AG04449 (cell line): ENCODE results near the gene WDR48.

ENCODE experiments used
- CTCF ChIA-PET: fragments of 350-600 bp; formaldehyde crosslinking; extraction: SDS; loops from one replicate; lab custom pipeline; 2021; ENCODE audit warnings: antibody characterized with exemption; lab: Yijun Ruan, JAX
- POLR2A ChIA-PET: fragments of 400-600, 350-600 bp; formaldehyde crosslinking; extraction: SDS; loops from one replicate; lab custom pipeline; 2020; ENCODE audit warnings: antibody characterized with exemption, inconsistent platforms; lab: Yijun Ruan, JAX
- DNase-seq: peaks from one replicate; pipeline ENCODE4 v3.0.0-alpha.2; 2010; ENCODE audit warnings: low read depth, low spot score
- H3K4me3 ChIP-seq: 2 replicates; pipeline ENCODE4 v1.5.1; 2011; ENCODE audit warnings: low read depth, mild to moderate bottlenecking, control low read depth, low read length
- TF ChIP-seq, protein P1 (sequence below): IDR thresholded peaks from one replicate; pipeline ENCODE4 v1.5.1; 2011; ENCODE audit warnings: mild to moderate bottlenecking, moderate library complexity, low read length, control low read depth, inconsistent platforms; ENCODE audit not compliant: insufficient read depth; ENCODE audit errors: missing control alignments

WDR48 gene

DNA sequence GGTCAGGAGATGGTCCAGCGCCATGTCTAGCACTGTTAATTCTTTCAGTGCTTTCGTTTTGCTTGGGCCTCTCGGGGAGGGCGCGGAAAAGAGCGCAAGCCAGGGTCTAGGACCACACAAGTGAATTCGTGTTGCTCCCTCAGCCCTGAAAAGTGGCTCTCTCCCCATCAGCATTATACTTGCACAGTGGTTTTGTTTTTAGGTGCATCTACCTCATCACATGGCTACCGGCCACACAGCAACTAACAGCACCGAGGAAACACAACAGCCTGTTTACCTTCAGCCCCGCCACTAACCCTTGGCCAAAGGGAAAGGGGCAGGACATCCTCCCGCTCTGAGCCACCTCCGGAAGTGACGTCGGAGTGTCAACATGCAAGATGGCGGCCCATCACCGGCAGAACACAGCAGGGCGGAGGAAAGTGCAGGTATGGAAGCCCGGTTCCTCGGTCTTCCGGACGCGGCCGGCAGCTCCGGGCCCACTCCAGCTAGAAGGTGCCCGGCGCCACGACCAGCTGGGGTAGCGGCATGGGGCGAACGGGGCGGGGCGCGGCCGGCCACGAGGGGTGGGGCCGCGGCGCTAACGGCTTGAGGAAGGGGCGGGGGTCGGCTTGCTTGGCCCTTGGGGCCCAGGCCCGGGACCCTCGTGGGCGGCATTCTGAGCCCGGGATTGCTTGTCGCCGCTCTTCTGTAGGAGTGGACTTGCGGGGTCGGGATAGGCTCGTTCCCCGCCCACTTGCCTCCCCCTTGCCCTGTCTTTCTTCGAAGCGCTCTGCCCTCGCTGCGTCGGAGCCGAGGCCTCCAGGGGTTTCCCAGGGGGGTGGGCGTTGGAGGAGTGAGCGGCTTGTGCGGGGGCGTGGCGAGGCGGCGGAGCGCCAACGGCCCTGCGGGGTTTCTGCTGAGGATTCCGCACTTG lies at the start of gene WDR48, which contains the start of gene SCN11A:
WDR48 (plus strand) TSS at position 368 of the 913 bp plus-strand sequence; CDS start at position 378, 10 bp downstream.
SCN11A (minus strand) TSS at position 296 of the 913 bp plus-strand sequence. CDS start 101,582 bp downstream, outside the sequence.
- DNase-seq: no peak
- ChIA-PET POLR2A (no interaction called here), CTCF (interaction anchor here (0.5 to 1.7 kb wide), 2 partner anchors 21 to 239 kb away, joined by 3 to 5 read pairs; no protein-coding TSS in a partner anchor)
- TF ChIP-seq, protein P1, sequence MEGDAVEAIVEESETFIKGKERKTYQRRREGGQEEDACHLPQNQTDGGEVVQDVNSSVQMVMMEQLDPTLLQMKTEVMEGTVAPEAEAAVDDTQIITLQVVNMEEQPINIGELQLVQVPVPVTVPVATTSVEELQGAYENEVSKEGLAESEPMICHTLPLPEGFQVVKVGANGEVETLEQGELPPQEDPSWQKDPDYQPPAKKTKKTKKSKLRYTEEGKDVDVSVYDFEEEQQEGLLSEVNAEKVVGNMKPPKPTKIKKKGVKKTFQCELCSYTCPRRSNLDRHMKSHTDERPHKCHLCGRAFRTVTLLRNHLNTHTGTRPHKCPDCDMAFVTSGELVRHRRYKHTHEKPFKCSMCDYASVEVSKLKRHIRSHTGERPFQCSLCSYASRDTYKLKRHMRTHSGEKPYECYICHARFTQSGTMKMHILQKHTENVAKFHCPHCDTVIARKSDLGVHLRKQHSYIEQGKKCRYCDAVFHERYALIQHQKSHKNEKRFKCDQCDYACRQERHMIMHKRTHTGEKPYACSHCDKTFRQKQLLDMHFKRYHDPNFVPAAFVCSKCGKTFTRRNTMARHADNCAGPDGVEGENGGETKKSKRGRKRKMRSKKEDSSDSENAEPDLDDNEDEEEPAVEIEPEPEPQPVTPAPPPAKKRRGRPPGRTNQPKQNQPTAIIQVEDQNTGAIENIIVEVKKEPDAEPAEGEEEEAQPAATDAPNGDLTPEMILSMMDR: no peak
- H3K4me3 ChIP-seq: peak within 1 kb of the TSS; percentile 77

DNA sequence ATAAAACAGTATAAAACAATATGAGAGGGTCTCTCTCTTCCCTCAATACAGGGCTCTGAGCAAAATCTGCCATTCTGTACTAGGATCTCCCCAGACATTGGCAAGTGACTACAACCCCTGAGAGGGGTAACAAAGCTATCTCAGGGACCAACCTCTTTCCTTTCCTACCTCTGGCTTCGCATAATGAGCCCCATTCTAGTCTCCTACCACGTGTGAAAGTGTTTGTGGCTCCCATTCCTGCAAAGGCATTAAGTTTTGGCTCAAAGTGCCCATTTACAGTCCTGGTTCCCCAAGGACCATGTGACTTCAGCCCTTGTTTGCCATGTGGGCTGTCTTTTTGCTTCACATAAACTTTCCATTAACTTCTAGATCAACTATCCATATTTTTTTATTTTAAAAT lies 46.5 kb upstream of the WDR48 start:
- TF ChIP-seq, protein P1: no peak
- CTCF ChIA-PET: interaction anchor here (1.0 kb wide), 1 partner anchor 484 kb away, joined by 3 read pairs; no protein-coding TSS in a partner anchor
- POLR2A ChIA-PET: no interaction called here
- H3K4me3 ChIP-seq: no peak overlapping the region
- DNase-seq: no peak

DNA sequence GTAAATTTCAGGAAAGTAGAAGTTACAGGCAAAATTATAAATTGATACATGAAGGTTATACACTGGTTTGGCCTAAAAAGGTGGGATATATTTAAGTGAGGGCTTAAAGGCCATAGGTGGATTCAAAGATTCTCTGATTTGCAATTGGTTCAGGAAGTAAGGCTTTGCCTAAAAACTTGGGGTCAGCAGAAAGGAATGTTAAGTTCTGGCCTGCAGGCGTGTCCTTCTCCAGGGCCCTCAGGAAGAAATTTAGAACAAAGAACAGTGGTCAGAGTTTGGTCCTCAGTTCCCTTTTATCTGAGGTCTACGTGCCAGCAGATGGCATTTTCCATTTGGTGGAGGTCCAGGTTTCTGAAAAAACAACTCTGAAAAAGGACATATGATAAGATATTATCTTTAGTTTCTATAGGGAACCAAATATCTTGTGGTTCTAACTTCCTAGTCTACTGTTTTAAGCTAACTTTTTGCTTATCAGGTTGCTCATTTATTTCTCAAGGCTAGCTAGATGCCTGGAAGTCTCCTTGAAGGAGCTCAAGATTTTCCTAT lies 40.6 kb upstream of the WDR48 start:
- ChIA-PET POLR2A (no interaction called here), CTCF (interaction anchor here (2.5 kb wide), 1 partner anchor 11 kb away, joined by 11 read pairs; no protein-coding TSS in a partner anchor)
- H3K4me3 ChIP-seq: no peak overlapping the region
- no peak for DNase-seq
- TF ChIP-seq, protein P1: no peak

DNA sequence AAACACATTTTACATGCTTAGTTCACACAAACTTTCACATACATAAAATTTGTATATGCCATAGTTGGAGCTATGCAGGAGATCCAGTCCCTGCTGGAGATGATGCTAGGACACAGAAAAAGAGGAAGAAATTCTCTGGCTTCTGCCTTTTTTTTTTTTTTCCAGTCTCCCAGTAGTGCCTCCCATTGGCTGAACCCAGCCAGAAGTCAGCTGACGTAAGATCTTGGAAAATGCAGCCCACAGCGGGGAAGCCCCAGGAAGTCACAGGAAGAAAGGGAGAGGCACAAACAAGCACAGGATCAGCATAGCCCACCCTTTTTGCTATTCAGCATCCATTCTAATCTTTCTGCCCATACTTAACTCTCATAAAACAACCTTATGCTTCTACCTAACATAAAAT lies 38.5 kb upstream of the WDR48 start:
- TF ChIP-seq, protein P1: no peak
- POLR2A ChIA-PET: no interaction called here

DNA sequence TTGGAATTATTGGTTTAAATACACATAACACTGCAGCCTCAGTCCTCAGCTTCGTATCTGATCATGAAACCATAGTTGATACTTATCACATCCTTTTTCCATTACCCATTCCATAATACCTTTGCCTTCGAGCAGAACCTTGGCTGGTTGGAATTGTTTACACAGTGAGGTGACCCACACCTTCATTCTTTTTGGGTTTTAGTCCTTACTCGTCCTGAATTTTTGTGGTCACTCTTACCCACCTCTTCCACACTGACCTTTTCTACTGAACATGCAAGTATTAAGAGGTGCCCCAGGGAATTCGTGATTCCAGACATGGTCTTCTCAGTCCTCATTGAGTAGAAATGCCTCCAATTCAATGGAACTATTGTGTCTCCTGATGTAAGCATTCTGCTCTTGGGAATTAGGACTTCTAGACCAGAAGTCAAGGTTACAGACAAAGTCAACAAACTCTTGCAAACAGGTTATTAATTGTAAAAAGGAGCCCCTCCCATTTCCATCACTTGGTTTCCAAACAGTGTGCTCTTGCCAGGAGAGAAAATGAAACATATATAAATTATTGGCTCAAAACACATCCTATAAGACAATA lies 37.8 kb upstream of the WDR48 start:
- POLR2A ChIA-PET: no interaction called here
- no peak overlapping the region for H3K4me3 ChIP-seq
- CTCF ChIA-PET: interaction anchor here (2.3 to 2.5 kb wide), 2 partner anchors 14 to 16 kb away, joined by 8 to 11 read pairs; no protein-coding TSS in a partner anchor
- DNase-seq: no peak
- TF ChIP-seq, protein P1: no peak

More for the DNA sequence above, 38.5 kb upstream of the WDR48 start:
- no peak overlapping the region for H3K4me3 ChIP-seq
- no peak for DNase-seq
- CTCF ChIA-PET: interaction anchor here (2.3 to 2.5 kb wide), 2 partner anchors 13 to 17 kb away, joined by 8 to 11 read pairs; no protein-coding TSS in a partner anchor

DNA sequence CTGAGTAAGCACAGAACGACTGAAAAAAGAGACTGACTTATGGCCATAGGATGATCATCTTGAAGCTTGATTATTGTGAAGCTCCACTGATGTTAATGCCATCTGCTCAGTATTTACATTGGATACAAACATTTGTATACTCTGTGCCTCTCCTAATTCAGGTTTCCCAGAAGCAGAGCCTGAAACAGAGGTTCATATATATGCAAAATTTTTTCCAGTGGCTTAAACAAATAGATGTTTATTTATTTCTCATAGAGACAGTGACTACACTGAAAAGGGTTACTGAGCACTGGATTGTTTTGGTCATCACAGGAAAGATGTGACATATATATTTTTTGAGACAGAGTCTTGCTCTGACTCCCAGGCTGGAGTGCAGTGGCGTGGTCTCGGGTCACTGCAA lies 36.4 kb upstream of the WDR48 start:
- DNase-seq: no peak
- no peak overlapping the region for H3K4me3 ChIP-seq
- TF ChIP-seq, protein P1: no peak
- ChIA-PET POLR2A (no interaction called here), CTCF (no interaction called here)
